ENCODE data around the gene PTPRU.
"Not testable (repeated sequence)": the region's sequence is repeated elsewhere in the genome, so short reads cannot be mapped to it uniquely, and the experiment has no call there.

PTPRU gene

DNA sequence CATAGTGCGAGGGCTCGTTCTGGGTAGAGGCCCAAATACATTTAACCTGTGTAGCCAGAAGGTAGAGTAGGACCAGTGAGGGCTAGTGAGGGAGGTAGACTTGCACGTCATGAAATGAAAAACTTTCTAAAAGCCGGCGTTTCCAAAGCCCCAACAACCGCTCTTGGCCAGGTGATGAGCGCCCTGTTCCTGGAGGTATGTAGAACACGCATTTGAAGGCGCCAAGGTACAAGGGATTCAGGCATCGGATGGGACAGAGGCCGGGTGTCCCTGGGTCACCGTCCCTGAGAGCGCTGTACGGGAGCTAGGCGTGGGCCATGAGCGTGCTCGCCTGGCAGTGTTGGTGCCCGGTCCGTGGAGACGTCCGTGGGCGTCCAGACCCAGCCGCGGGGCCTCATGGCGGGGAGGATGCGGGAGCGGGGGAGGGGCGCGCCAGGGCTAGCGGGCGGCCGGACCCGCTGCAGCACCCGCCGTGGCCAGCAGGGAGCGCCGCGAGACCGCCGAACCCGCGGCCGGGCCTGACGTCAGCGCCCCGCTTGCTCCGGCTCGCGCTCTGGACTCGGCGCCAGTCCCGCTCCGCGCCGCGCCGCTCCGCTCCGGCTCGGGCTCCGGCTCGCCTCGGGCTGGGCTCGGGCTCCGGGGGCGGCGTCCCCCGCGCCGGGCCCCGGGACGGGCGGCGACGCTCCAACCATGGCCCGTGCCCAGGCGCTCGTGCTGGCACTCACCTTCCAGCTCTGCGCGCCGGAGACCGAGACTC is at the start of gene PTPRU:
Gene PTPRU, plus strand, starts transcription at position 568 of the 757 bp plus-strand sequence. Its CDS starts 123 bp downstream, at position 691.
- DNase-seq: peak; percentile 39

- DNase-seq: no peak
These were observed 49.6 kb upstream of the PTPRU start for GRCh38 chr1:29186707-29187106.

GRCh38 chr1:29190718-29191117 is 45.6 kb upstream of the PTPRU start:
- no peak for DNase-seq

DNA sequence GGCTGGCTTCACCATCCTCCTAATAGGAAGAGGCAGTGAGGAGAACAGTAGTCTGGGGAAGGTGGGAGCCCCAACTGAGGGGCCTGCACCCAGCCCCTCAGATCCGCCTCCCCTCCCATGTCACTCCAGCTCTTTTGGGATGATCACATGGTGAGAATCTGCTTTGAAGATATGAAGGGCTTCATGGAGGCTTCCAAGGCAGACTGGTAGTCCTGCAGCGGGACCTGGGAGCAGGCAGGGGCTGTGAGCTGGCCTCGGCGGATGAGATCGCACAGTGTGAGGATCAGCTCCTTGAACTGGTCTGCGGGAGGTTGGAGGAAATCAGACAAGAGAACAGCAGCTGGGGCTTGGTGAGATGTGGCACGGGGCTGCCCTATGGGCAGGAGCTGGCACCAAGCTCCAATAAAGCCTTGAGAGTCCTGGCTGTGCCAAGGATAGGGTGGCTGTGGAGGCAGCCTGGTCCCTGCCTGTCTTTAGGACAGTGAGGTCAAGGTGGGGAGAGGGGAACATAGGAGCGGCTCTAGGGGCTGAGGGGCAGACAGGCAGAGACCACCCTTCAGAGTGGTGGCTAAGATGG is 42.4 kb upstream of the PTPRU start:
- DNase-seq: no peak

DNA sequence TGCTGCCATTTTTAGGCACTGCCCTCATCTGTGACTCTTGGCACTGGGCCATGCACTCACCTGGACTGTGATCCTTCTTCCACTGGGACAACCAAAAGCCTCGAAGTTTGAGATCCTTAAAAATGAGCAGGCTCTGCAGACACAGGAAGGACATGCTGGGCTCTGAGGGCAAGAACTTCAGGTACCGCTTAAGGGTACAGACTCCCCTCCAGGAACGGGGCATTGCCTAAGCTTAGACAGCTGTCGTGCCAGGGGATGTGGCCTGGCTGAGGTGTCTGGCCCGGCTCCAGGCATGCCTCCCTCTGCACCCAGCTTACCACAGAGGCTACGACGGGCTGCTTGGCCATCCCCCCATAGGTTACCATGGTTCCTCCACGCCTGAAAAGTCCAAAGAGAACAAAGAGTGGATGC is 40.4 kb upstream of the PTPRU start:
- no peak for DNase-seq

GRCh38 chr1:29196863-29197589 is 39.3 kb upstream of the PTPRU start:
- DNase-seq: no peak

GRCh38 chr1:29197590-29197924 is 38.8 kb upstream of the PTPRU start:
- DNase-seq: no peak

- no peak for DNase-seq
These were observed 38.3 kb upstream of the PTPRU start for GRCh38 chr1:29197993-29198392.

- DNase-seq: no peak
These were observed 35.3 kb upstream of the PTPRU start for GRCh38 chr1:29200906-29201594.

GRCh38 chr1:29201595-29202051 is 34.7 kb upstream of the PTPRU start:
- DNase-seq: no peak

DNA sequence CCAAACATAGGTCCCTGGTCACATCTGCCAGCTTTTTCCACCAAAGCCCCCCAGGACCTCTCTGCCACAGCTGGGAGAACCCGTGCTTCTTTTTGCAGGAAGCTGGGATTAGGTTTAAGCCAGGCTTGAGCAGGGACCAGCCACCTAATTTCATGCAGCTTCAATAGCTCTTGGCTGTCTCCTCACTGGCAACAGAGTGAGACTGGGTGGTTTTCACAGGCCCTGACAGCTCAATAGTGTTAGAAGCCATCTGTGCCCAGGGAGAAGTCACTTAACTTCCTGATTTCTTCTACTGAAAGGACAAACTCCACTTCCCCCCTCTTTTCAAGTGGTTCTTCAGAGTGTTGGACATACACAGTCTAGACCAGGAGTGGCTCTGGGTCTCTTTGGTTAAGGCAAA is 34.3 kb upstream of the PTPRU start:
- DNase-seq: peak; percentile 6

GRCh38 chr1:29202584-29203340 is 33.6 kb upstream of the PTPRU start:
- peak; percentile 95 for DNase-seq

GRCh38 chr1:29208442-29208841 is 27.9 kb upstream of the PTPRU start:
- DNase-seq: no peak

DNA sequence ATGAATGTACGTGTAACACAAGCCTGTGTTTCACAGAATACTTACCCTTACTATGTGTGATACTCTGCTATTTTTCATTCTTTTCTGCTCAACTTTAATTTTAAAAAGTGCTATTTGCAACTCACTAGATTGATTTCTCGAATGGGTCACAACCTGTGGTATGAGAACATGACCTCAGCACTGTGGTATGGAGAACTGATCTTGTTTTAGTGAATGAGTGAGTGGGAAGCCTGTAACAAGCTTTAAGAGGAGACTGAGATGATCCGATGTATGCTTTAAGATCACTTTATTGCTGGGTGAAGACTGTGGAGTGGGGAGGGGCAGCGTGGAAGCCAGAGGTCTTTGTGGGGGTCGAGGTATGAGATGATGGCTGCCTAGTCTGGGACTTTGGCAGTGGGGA is 27.1 kb upstream of the PTPRU start:
- DNase-seq: no peak

- DNase-seq: no peak
These were observed 25.8 kb upstream of the PTPRU start for GRCh38 chr1:29210278-29211085.

GRCh38 chr1:29211086-29212030 is 25.0 kb upstream of the PTPRU start:
- DNase-seq: peak; percentile 66

GRCh38 chr1:29213055-29213454 is 23.3 kb upstream of the PTPRU start:
- DNase-seq: no peak

DNA sequence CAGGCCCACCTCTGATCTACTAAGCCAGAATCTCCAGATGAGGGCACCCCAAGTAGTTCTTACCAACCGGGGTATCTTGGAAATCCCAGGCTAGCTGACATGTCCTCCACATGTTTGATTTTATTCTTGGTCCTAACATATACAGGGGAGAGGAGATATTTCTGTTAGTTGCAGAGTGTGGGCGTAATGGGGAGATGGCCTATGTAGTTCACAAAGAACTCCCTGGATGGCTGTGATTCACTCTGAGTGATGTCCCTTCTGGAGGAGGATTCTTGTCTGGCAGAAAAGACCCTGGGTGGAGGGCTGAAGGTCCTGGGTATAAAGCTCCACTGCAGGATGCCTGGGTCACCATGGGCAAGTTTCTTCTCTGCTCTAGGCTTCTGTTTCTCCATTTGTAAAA is 18.7 kb upstream of the PTPRU start:
- no peak for DNase-seq

DNA sequence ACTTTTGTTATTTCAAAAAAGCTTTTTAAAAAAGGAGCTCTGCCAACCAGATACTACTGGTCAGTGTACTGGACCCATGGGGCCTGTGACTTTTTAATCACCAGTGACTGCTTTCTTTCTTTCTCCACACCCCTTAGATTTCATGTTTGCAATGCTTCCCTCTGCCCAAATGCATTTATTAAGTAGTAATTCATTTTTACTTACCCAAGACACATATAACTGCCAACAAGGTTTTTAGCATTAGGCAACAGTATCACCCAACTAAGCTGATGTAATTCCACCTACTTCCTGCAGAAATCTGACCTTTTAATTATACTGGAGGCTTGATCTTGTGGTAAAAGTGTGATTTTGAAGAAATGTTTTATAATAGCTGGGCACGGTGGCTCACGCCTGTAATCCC is 18.1 kb upstream of the PTPRU start:
- DNase-seq: no peak

GRCh38 chr1:29221296-29221695 is 15.0 kb upstream of the PTPRU start:
- DNase-seq: no peak

DNA sequence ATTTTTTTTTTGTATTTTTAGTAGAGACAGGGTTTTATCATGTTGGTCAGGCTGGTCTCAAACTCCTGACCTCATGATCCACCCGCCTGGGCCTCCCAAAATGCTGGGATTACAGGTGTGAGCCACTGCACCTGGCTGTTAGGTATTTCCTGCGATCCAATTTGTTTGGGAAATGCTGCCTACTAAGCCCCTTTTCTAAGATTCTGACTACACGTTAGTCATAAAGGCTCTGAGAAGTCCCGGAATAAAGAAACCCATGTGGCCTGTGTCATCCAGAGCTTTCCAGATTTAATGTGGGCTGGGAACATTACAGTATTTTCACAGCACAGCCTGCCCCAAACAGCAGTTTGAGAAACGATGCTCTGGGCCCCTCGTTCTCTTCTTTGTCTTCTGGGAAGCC is 14.1 kb upstream of the PTPRU start:
- not testable (repeated sequence) for DNase-seq

All from NCI-H446 treated with DMSO at 0.1 percent for 48 hours (cell line).